Neuronal stem cell (in vitro differentiated cells): ENCODE data around the gene SPATA20.
A peak's percentile ranks its signal among the peaks of the same experiment; 100 is the strongest.

Experiments used
- DNase-seq: peaks from one replicate; pipeline ENCODE4 v3.0.0-alpha.2; 2013; ENCODE audit warnings: low spot score
- H2AFZ ChIP-seq: one replicate; pipeline ENCODE4 v1.6.1; 2013; ENCODE audit warnings: mild to moderate bottlenecking, low read length, inconsistent platforms
- H2AK5ac ChIP-seq: 2 replicates; pipeline ENCODE4 v1.6.1; 2013; ENCODE audit warnings: low read depth, mild to moderate bottlenecking, inconsistent platforms, low read length, moderate library complexity, mixed read lengths
- H2BK120ac ChIP-seq: 2 replicates; pipeline ENCODE4 v1.6.1; 2013; ENCODE audit warnings: low read depth, mild to moderate bottlenecking, inconsistent platforms, low read length, moderate library complexity, mixed read lengths
- H2BK12ac ChIP-seq: one replicate; pipeline ENCODE4 v1.6.1; 2013; ENCODE audit warnings: low read length, inconsistent platforms
- H2BK15ac ChIP-seq: 2 replicates; pipeline ENCODE4 v1.6.1; 2013; ENCODE audit warnings: mild to moderate bottlenecking, low read length, inconsistent platforms, mixed read lengths
- H2BK5ac ChIP-seq: one replicate; pipeline ENCODE4 v1.6.1; 2013; ENCODE audit warnings: inconsistent platforms, mild to moderate bottlenecking, low read length, moderate library complexity
- H3K14ac ChIP-seq: one replicate; pipeline ENCODE4 v1.6.1; 2013; ENCODE audit warnings: low read length, inconsistent platforms
- H3K18ac ChIP-seq: 2 replicates; pipeline ENCODE4 v1.6.1; 2013; ENCODE audit warnings: low read length, inconsistent platforms
- H3K23ac ChIP-seq: 2 replicates; pipeline ENCODE4 v1.6.1; 2013; ENCODE audit warnings: low read depth, mild to moderate bottlenecking, mixed read lengths, low read length, inconsistent platforms; ENCODE audit not compliant: poor library complexity
- H3K27ac ChIP-seq: replicated peaks from 3 replicates; pipeline ENCODE4 v1.5.1; 2013; ENCODE audit warnings: low read length, inconsistent platforms
- H3K27me3 ChIP-seq, 3 experiments: 2 replicates each; pipeline ENCODE4 v1.6.1; 2013; ENCODE audit warnings: low read length in 3 of 3, mild to moderate bottlenecking in 2 of 3, inconsistent platforms in 1 of 3, low read depth in 1 of 3, mixed read lengths in 1 of 3, moderate library complexity in 1 of 3; ENCODE audit not compliant: control insufficient read depth in 3 of 3, insufficient read depth in 3 of 3
- H3K36me3 ChIP-seq, 2 donors: replicated peaks in 1 of 2; 2 replicates each; pipeline ENCODE4 v1.6.1; 2013; ENCODE audit warnings: low read length in 2 of 2; ENCODE audit not compliant: control insufficient read depth in 2 of 2, insufficient read depth in 2 of 2
- H3K4ac ChIP-seq: 2 replicates; pipeline ENCODE4 v1.6.1; 2013; ENCODE audit warnings: inconsistent platforms, mild to moderate bottlenecking, low read length, moderate library complexity
- H3K4me1 ChIP-seq, 2 donors: 1 replicate in 1 of 2; 2 replicates in 1 of 2; pipeline ENCODE4 v1.6.1; 2013; ENCODE audit warnings: low read length in 2 of 2, low read depth in 1 of 2; ENCODE audit not compliant: control insufficient read depth in 2 of 2, insufficient read depth in 1 of 2
- H3K4me2 ChIP-seq: one replicate; pipeline ENCODE4 v1.6.1; 2013; ENCODE audit warnings: mild to moderate bottlenecking, low read length, inconsistent platforms; ENCODE audit not compliant: insufficient read depth, poor library complexity, severe bottlenecking
- H3K4me3 ChIP-seq, 2 donors: 2 replicates each; pipeline ENCODE4 v1.5.1; 2013; ENCODE audit warnings: low read length in 2 of 2, mild to moderate bottlenecking in 2 of 2, inconsistent platforms in 1 of 2, moderate library complexity in 1 of 2
- H3K79me1 ChIP-seq: one replicate; pipeline ENCODE4 v1.6.1; 2013; ENCODE audit warnings: low read depth, mild to moderate bottlenecking, inconsistent platforms, low read length, moderate library complexity
- H3K9ac ChIP-seq: one replicate; pipeline ENCODE4 v1.6.1; 2013; ENCODE audit warnings: mild to moderate bottlenecking, low read depth, low read length, inconsistent platforms; ENCODE audit not compliant: poor library complexity
- H3K9me3 ChIP-seq, 2 donors: replicated peaks in 1 of 2; 2 replicates each; pipeline versions ENCODE3 to v1.6.1; 2013; ENCODE audit warnings: low read length in 2 of 2, mild to moderate bottlenecking in 2 of 2, inconsistent platforms in 1 of 2, low read depth in 1 of 2, mixed read lengths in 1 of 2, moderate library complexity in 1 of 2; ENCODE audit not compliant: control insufficient read depth in 2 of 2, insufficient read depth in 1 of 2
- H4K8ac ChIP-seq: one replicate; pipeline ENCODE4 v1.6.1; 2013; ENCODE audit warnings: low read depth, mild to moderate bottlenecking, inconsistent platforms, low read length, moderate library complexity
- H4K91ac ChIP-seq: one replicate; pipeline ENCODE4 v1.6.1; 2013; ENCODE audit warnings: low read length, low read depth, mild to moderate bottlenecking, inconsistent platforms; ENCODE audit not compliant: poor library complexity
- WGBS, 2 donors: extraction: QIAGEN DNeasy Blood & Tissue Kit; methylation state at CpG; one replicate each; pipeline ENCODE4 v1.1.7; 2013; ENCODE audit warnings: missing lambda C conversion rate in 2 of 2, mixed read lengths in 1 of 2; ENCODE audit not compliant: insufficient read length in 2 of 2, insufficient replicate concordance in 1 of 2; ENCODE audit errors: extremely low coverage in 2 of 2; 5-methylcytosine and 5-hydroxymethylcytosine counted together

SPATA20 gene

GRCh38 chr17:50562242-50563091 is 15.5 kb downstream of the SPATA20 start:
- H3K9ac ChIP-seq, result no peak overlapping the region
- H2BK5ac ChIP-seq, result peak overlapping the region; percentile 71
- H2BK120ac ChIP-seq, result peak overlapping the region; percentile 61
- peak overlapping the region; percentile 2 to 42 for H3K4me3 ChIP-seq
- no peaks in the 10 kb centered on the region for H3K79me1 ChIP-seq
- peak overlapping the region; percentile 90 for H3K18ac ChIP-seq
- no peak overlapping the region for H4K91ac ChIP-seq
- H3K23ac ChIP-seq, result peak overlapping the region; percentile 40
- no peak for DNase-seq
- no peak overlapping the region for H3K14ac ChIP-seq
- peak overlapping the region; percentile 94 for H2BK15ac ChIP-seq
- peak overlapping the region; percentile 92 for H2AK5ac ChIP-seq
- H3K4me1 ChIP-seq, result peaks cover 50 to 64% of the 10 kb centered on the region in 2 donors
- no peak overlapping the region for H3K27ac ChIP-seq
- H4K8ac ChIP-seq, result no peak overlapping the region
- H3K27me3 ChIP-seq, result peaks cover 13 to 54% (median 51%) of the 10 kb centered on the region in 3 experiments
- no peaks in the 10 kb centered on the region for H3K9me3 ChIP-seq
- H3K4ac ChIP-seq, result no peak overlapping the region
- no CpG with 5 or more reads among the region's 22 CpGs for WGBS, 2 donors
- no peak overlapping the region for H2AFZ ChIP-seq
- H3K36me3 ChIP-seq, result no peaks in the 10 kb centered on the region
- no peak overlapping the region for H2BK12ac ChIP-seq
- peak overlapping the region; percentile 94 for H3K4me2 ChIP-seq

- no CpG with 5 or more reads among the region's 4 CpGs for WGBS, 2 donors
- Histone ChIP-seq H3K9ac (no peak overlapping the region), H3K4ac (no peak overlapping the region), H3K18ac (peak overlapping the region; percentile 86), H3K23ac (no peak overlapping the region), H2BK120ac (no peak overlapping the region), H3K27ac (no peak overlapping the region), H2BK12ac (no peak overlapping the region), H3K9me3 (no peaks in the 10 kb centered on the region), H3K4me1 (peaks cover 52 to 63% of the 10 kb centered on the region in 2 donors), H3K4me3 (no peak overlapping the region), H3K14ac (no peak overlapping the region), H2BK5ac (peak overlapping the region; percentile 71), H4K8ac (no peak overlapping the region), H3K79me1 (no peaks in the 10 kb centered on the region), H2AFZ (no peak overlapping the region), H2AK5ac (peak overlapping the region; percentile 92), H3K36me3 (no peaks in the 10 kb centered on the region), H3K27me3 (peaks cover 13 to 53% (median 48%) of the 10 kb centered on the region in 3 experiments), H4K91ac (peak overlapping the region; percentile 17), H3K4me2 (no peak overlapping the region), H2BK15ac (peak overlapping the region; percentile 94)
- DNase-seq, result no peak
Measured at GRCh38 chr17:50563092-50563511, 16.1 kb downstream of the SPATA20 start.

- H3K27ac ChIP-seq, result no peak overlapping the region
- peaks cover 5 to 34% (median 30%) of the 10 kb centered on the region in 3 experiments for H3K27me3 ChIP-seq
- H3K36me3 ChIP-seq, result no peaks in the 10 kb centered on the region
- H3K9ac ChIP-seq, result no peak overlapping the region
- H2BK5ac ChIP-seq, result no peak overlapping the region
- peaks cover 47 to 53% of the 10 kb centered on the region in 2 donors for H3K4me1 ChIP-seq
- H2AFZ ChIP-seq, result peak overlapping the region; percentile 9
- no CpG with 5 or more reads among the region's 19 CpGs for WGBS, 2 donors
- no peak overlapping the region for H3K23ac ChIP-seq
- H2BK12ac ChIP-seq, result no peak overlapping the region
- H2BK15ac ChIP-seq, result peak overlapping the region; percentile 65
- peak overlapping the region; percentile 20 for H2AK5ac ChIP-seq
- no peaks in the 10 kb centered on the region for H3K9me3 ChIP-seq
- no peak overlapping the region for H4K8ac ChIP-seq
- peak overlapping the region; percentile 25 for H3K4ac ChIP-seq
- no peaks in the 10 kb centered on the region for H3K79me1 ChIP-seq
- H3K4me2 ChIP-seq, result no peak overlapping the region
- H4K91ac ChIP-seq, result no peak overlapping the region
- DNase-seq, result no peak
- H3K4me3 ChIP-seq, result no peak overlapping the region
- H3K18ac ChIP-seq, result peak overlapping the region; percentile 85
- no peak overlapping the region for H3K14ac ChIP-seq
- peak overlapping the region; percentile 65 for H2BK120ac ChIP-seq
Measured at GRCh38 chr17:50564916-50565315, 17.9 kb downstream of the SPATA20 start.
